Suprapubic skin (tissue), 4 donors: Measurements from ENCODE around the gene CREB5. TPM values are rescaled to one million over a fixed set of nuclear protein-coding genes. Genes with fewer than 3 reads are reported as not detected.

ENCODE experiments used
- DNase-seq, 2 donors: peaks; one replicate each; pipeline ENCODE4 v3.0.0-alpha.2; 2019; ENCODE audit warnings: low spot score in 2 of 2
- H3K27ac ChIP-seq: fragments of 200-600 bp; sonication (generic); one replicate; pipeline ENCODE4 v1.5.1; 2019
- H3K27me3 ChIP-seq: fragments of 200-600 bp; sonication (generic); one replicate; pipeline ENCODE4 v1.5.1; 2019
- H3K36me3 ChIP-seq: fragments of 200-600 bp; sonication (generic); one replicate; pipeline ENCODE4 v1.5.1; 2019
- H3K4me1 ChIP-seq: fragments of 200-600 bp; sonication (generic); one replicate; pipeline ENCODE4 v1.5.1; 2019
- H3K4me3 ChIP-seq: fragments of 200-600 bp; sonication (generic); one replicate; pipeline ENCODE4 v1.5.1; 2019; ENCODE audit warnings: mild to moderate bottlenecking
- H3K9me3 ChIP-seq: fragments of 200-600 bp; sonication (generic); one replicate; pipeline ENCODE4 v1.5.1; 2019
- EP300 ChIP-seq: sonication (generic); formaldehyde crosslinking; IDR thresholded peaks from one replicate; pipeline ENCODE4 v1.6.1; 2017; ENCODE audit warnings: antibody characterized with exemption
- POLR2A ChIP-seq, 2 donors: fragments of 450-650 bp; IDR thresholded peaks; one replicate each; pipeline ENCODE4 v1.6.1; 2017; ENCODE audit warnings: antibody characterized with exemption in 2 of 2, mild to moderate bottlenecking in 2 of 2, moderate library complexity in 2 of 2
- POLR2AphosphoS5 ChIP-seq, 3 donors: sonication (generic); formaldehyde crosslinking; IDR thresholded peaks; one replicate each; pipeline ENCODE4 v1.6.1; 2017; ENCODE audit warnings: antibody characterized with exemption in 3 of 3
- WGBS: methylation state at CpG from one replicate; pipeline ENCODE4 v1.1.5; 2018; 5-methylcytosine and 5-hydroxymethylcytosine counted together
- total RNA-seq, 4 donors: library from RNA; depleted of rRNA; stranded (reverse); fragments of >200 nt; gene quantifications; one replicate each; pipeline ENCODE4 v1.1.0, GENCODE V29; 2016
- TF ChIP-seq, protein P1 (sequence below), 2 donors: fragments of 200-600 bp in 1 of 2; fragments of 450-650 bp in 1 of 2; sonication (generic) in 1 of 2; IDR thresholded peaks; one replicate each; pipeline ENCODE4 v1.5.1; 2016 to 2019; ENCODE audit warnings: antibody characterized with exemption in 2 of 2, mild to moderate bottlenecking in 1 of 2, moderate library complexity in 1 of 2

The CREB5 gene
- total RNA-seq, 4 donors from 2014 or later = 6.2 to 12.1 (median 10.0) TPM

DNA sequence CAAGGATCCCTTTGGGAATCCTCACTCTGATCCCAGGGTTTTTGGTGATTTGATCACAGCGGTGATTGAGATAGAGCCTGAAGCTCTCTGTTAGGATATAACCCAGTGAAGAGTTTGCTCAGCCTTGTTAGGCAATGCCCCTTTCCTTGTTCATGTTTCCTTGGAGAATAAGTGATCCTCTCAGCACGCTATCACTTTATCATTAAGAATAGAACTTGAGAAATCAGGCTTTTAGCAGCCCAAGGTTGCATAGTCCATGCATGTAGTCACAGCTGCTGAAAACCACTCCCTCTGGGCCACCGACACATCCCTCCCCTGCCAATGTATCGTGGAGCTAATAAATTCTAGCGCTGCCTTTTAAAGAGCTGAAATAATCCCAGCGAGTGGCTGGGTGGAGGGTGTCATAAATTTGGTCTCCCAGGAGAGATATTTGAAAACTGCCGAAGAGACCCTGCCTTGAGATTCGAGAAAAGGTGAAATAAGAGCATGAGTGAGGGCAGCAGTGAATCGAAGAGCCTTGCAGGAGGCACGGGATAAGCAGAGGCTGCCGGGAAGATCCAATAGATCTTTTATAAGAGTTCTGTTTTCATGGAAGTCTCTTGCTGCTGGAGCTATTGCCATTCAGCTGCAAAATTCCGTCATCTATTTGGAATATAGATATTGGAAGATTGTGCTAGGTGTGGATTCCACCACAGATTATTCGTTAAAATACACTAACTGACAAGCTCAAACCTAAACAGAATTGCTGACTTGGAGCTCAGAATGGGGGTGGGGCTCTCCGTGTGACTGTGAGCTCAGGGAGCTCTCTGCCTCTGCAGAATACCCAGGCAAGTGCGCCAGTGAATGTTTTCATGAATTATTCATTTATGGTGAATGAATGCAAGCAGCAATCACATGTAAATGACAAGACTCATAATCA is 296.0 kb downstream of the CREB5 start:
- Histone ChIP-seq H3K4me3 (peak overlapping the region; percentile 8), H3K4me1 (peaks cover 13% of the 10 kb centered on the region), H3K27me3 (no peaks in the 10 kb centered on the region), H3K27ac (peak overlapping the region; percentile 7), H3K36me3 (no peaks in the 10 kb centered on the region), H3K9me3 (no peaks in the 10 kb centered on the region)
- 43% methylated on average over 15 of the region's 15 CpGs for WGBS
- TF ChIP-seq EP300 (no peak), POLR2AphosphoS5 (IDR thresholded peaks at IDR 0.05) (peak in 1 of 3 donors; percentile 14), POLR2A (IDR thresholded peaks at IDR 0.05) (peak in 1 of 2 donors; percentile 15)
- TF ChIP-seq, protein P1, sequence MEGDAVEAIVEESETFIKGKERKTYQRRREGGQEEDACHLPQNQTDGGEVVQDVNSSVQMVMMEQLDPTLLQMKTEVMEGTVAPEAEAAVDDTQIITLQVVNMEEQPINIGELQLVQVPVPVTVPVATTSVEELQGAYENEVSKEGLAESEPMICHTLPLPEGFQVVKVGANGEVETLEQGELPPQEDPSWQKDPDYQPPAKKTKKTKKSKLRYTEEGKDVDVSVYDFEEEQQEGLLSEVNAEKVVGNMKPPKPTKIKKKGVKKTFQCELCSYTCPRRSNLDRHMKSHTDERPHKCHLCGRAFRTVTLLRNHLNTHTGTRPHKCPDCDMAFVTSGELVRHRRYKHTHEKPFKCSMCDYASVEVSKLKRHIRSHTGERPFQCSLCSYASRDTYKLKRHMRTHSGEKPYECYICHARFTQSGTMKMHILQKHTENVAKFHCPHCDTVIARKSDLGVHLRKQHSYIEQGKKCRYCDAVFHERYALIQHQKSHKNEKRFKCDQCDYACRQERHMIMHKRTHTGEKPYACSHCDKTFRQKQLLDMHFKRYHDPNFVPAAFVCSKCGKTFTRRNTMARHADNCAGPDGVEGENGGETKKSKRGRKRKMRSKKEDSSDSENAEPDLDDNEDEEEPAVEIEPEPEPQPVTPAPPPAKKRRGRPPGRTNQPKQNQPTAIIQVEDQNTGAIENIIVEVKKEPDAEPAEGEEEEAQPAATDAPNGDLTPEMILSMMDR (IDR thresholded peaks at IDR 0.05) = no peak
- no peak for DNase-seq

DNA sequence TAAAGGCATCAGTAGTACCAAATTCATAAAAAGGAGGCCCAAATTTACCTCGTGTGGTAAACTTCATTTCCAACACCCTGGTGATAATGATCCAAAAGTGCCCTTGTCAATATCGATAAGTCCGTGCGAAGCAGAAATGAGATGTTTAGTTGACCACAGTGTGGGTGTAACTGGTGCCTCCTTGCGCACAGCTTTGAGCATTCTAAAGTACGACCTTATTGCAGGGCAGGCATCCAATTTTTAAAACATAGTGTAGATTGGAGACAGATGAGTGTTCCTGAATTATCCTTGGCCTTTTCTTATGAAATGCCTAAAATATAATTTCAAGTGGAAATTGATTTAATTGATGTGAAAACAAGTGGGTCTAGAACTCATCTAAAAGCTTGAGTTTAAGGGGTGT is 297.4 kb downstream of the CREB5 start:
- H3K27me3 ChIP-seq = no peaks in the 10 kb centered on the region
- no peaks in the 10 kb centered on the region for H3K36me3 ChIP-seq
- TF ChIP-seq POLR2AphosphoS5 (IDR thresholded peaks at IDR 0.05) (no peak), POLR2A (IDR thresholded peaks at IDR 0.05) (no peak)
- H3K4me1 ChIP-seq = peaks cover 13% of the 10 kb centered on the region
- 78% methylated on average over 6 of the region's 6 CpGs for WGBS
- H3K4me3 ChIP-seq = no peak overlapping the region
- no peak overlapping the region for H3K27ac ChIP-seq
- no peaks in the 10 kb centered on the region for H3K9me3 ChIP-seq
- DNase-seq = no peak

DNA sequence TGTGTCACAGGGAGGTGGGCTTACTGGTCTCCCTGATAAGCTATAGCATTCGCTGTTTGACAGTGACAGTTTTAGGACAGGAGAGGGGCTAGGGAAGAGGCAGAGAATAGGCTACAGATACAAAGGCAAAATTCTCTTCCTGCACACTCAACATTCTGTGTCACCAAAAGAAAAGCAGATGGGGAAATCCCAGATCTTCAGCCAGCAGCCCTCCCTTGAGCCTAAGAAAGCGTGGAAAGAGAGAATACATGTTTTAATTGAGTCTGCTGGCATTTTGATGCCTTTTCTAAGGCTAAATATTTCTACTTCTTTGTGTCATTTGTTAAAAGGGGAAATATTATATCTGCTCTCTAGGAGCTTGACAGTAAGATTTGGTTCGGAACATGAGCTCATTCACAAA is 298.8 kb downstream of the CREB5 start:
- WGBS = 81% methylated on average over 3 of the region's 3 CpGs
- Histone ChIP-seq H3K4me1 (peaks cover 13% of the 10 kb centered on the region), H3K27me3 (no peaks in the 10 kb centered on the region), H3K27ac (no peak overlapping the region), H3K9me3 (no peaks in the 10 kb centered on the region), H3K36me3 (no peaks in the 10 kb centered on the region), H3K4me3 (no peak overlapping the region)
- TF ChIP-seq EP300 (no peak), POLR2AphosphoS5 (IDR thresholded peaks at IDR 0.05) (no peak), POLR2A (IDR thresholded peaks at IDR 0.05) (no peak)
- TF ChIP-seq, protein P1 (IDR thresholded peaks at IDR 0.05) = no peak
- no peak for DNase-seq

DNA sequence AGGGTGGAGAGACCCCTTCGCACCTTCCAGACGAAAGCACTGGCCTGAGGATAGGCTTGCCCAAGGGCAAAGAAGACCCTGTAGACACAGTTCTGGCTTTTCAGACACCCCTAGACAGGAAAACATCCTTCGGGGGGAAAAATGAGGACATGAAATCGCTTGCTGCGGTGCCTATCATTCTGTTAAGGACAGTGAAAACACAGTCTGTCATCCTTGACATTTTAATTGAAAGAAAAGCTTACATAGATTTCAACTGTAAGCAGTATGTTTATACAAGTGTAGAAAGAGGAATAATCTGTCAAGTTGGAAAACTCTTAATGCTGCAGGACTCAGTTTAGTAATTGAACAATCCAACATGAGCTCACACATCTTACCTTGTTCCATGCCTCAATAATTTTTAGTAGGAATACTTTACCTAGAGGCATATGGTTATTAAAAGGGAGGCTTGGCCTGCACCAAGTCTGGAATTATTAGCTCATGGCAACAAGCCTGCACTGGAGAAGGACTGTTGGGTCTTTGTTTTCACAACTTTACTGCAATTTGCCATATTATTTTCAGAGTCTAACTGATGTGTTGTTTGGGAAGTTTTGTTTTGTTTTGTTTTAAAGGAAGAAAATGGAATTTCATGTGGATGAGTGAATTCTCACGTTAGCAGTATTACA is 302.3 kb downstream of the CREB5 start:
- Histone ChIP-seq H3K27me3 (no peaks in the 10 kb centered on the region), H3K27ac (no peak overlapping the region), H3K36me3 (no peaks in the 10 kb centered on the region), H3K9me3 (no peaks in the 10 kb centered on the region), H3K4me3 (no peak overlapping the region), H3K4me1 (peaks cover 6% of the 10 kb centered on the region)
- DNase-seq = no peak
- 80% methylated on average over 6 of the region's 6 CpGs for WGBS
- TF ChIP-seq, protein P1 (IDR thresholded peaks at IDR 0.05) = no peak
- TF ChIP-seq EP300 = no peak

DNA sequence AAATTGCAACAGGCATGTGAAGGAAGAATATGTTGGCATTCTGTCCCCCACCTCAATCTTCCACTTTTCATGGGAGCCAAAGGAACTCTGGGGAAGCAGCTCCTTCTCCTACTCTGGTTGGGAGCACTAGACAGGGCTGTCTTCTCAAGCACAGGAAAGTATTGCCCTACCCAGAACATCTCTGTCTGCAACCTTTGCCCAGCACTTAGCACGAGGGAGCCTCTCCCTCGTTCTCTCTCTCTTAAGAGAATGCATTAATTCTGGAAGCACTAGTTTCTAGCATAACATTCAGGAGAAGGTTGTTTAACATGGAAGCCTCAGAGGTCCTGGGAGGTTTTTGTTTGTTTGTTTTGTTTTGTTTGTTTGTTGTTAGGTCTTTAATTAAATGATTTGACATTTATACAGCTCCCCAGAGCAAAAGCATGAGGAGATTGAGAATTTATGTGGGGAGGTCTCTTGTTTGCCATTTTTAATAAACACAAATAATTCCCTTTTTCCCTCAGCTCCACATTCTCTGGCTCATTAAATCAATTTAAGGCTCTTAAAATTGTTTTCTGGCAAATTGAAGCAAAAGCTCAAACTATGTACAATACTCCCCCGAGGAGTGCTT is 305.2 kb downstream of the CREB5 start:
- Histone ChIP-seq H3K4me1 (no peaks in the 10 kb centered on the region), H3K9me3 (no peaks in the 10 kb centered on the region), H3K4me3 (no peak overlapping the region), H3K27ac (no peak overlapping the region), H3K27me3 (no peaks in the 10 kb centered on the region), H3K36me3 (no peaks in the 10 kb centered on the region)
- DNase-seq = no peak
- 73% methylated on average over 3 of the region's 3 CpGs for WGBS
- no peak for TF ChIP-seq POLR2A (IDR thresholded peaks at IDR 0.05)
- no peak for TF ChIP-seq POLR2AphosphoS5 (IDR thresholded peaks at IDR 0.05)
- TF ChIP-seq EP300 = no peak
- TF ChIP-seq, protein P1 (IDR thresholded peaks at IDR 0.05) = no peak
